AG08396 (cell line): ENCODE measurements around the gene MYBBP1A.
"Not testable (repeated sequence)": the region's sequence is repeated elsewhere in the genome, so short reads cannot be mapped to it uniquely, and the experiment has no call there.

Source experiments
- DNase-seq: peaks from one replicate; pipeline ENCODE4 v3.0.0; 2012; ENCODE audit warnings: low spot score, mixed read lengths

Gene MYBBP1A, protein sequence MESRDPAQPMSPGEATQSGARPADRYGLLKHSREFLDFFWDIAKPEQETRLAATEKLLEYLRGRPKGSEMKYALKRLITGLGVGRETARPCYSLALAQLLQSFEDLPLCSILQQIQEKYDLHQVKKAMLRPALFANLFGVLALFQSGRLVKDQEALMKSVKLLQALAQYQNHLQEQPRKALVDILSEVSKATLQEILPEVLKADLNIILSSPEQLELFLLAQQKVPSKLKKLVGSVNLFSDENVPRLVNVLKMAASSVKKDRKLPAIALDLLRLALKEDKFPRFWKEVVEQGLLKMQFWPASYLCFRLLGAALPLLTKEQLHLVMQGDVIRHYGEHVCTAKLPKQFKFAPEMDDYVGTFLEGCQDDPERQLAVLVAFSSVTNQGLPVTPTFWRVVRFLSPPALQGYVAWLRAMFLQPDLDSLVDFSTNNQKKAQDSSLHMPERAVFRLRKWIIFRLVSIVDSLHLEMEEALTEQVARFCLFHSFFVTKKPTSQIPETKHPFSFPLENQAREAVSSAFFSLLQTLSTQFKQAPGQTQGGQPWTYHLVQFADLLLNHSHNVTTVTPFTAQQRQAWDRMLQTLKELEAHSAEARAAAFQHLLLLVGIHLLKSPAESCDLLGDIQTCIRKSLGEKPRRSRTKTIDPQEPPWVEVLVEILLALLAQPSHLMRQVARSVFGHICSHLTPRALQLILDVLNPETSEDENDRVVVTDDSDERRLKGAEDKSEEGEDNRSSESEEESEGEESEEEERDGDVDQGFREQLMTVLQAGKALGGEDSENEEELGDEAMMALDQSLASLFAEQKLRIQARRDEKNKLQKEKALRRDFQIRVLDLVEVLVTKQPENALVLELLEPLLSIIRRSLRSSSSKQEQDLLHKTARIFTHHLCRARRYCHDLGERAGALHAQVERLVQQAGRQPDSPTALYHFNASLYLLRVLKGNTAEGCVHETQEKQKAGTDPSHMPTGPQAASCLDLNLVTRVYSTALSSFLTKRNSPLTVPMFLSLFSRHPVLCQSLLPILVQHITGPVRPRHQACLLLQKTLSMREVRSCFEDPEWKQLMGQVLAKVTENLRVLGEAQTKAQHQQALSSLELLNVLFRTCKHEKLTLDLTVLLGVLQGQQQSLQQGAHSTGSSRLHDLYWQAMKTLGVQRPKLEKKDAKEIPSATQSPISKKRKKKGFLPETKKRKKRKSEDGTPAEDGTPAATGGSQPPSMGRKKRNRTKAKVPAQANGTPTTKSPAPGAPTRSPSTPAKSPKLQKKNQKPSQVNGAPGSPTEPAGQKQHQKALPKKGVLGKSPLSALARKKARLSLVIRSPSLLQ (N-terminal part only)

DNA sequence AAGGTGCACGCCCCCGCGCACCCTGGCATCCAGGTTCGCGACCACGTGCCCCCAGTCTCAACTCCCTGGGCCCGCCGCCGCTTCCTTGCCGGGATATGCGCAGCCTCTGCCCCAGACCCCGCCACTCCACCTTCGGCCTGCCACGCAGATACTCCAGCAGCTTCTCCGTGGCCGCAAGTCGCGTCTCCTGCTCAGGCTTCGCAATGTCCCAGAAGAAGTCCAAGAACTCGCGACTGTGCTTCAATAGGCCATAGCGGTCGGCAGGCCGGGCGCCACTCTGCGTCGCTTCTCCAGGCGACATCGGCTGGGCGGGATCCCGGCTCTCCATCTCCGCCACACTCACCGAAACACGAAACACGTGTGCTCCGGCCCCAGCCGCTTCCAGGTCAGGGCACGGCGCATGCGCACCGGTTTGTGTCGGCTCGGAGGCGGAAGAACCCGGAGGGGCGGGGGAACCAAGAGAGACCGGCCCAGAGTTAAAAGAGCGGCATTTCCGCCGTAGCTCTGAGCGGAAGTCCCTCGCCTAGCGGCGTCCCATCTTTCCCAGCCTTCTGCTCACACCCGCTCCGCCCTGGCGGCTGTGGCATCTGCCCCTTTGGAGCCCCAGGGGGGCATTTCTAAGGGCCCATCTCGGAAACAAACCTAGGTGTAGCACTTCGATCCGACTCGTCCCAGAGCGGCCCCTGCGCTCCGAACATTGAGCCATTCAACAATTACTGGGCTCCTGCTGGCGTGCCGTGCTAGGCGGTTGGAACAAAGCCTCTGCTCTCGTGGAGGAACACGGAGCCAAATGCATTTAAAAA lies at the start of gene MYBBP1A:
Gene MYBBP1A, minus strand, starts transcription at position 388 of the 803 bp plus-strand sequence. Its CDS starts 60 bp downstream, at position 328.
- DNase-seq: peak; percentile 100

DNA sequence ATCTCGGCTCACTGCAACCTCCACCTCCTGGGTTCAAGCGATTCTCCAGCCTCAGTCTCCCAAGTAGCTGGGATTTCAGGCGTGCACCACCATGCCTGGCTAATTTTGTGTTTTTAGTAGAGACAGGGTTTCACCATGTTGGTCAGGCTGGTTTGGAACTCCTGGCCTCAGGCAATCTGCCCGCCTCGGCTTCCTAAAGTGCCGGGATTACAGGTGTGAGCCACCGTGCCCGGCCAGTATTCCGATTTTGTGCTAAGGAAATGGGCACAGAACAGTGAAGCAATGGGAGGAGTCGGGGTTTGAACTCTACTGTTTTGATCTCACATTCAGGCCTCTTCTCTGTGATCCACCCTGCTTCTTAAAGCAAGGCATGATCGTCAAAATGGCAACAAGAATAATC lies 49.6 kb upstream of the MYBBP1A start:
- not testable (repeated sequence) for DNase-seq

DNA sequence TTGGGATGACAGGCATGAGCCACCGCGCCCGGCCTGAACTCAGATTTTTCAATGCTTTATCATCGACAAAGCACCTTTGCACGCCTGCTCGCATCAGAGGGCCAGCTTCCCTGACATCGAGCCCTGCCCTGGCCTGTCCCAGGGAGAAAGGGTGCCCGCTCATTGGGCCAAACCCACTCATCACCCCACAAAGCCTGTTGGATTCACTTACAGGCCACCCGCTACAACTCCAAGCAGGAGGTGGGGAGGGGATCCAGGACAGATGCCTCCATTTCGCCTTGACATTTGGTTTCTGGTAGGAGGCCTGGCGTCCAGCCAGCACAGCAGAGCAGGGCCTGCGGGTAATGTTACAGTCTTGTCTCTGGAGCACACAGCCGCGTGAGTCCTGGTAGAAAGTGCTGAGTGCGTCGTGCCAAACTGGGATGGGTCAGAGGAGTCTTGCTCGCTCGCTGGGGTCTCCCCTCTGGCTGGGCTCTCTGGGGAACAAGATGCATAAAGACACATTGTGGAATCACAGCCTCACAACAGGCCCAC lies 49.0 kb upstream of the MYBBP1A start:
- DNase-seq: peak; percentile 54

GRCh38 chr17:4602041-4602440 lies 46.9 kb upstream of the MYBBP1A start:
- no peak for DNase-seq

DNA sequence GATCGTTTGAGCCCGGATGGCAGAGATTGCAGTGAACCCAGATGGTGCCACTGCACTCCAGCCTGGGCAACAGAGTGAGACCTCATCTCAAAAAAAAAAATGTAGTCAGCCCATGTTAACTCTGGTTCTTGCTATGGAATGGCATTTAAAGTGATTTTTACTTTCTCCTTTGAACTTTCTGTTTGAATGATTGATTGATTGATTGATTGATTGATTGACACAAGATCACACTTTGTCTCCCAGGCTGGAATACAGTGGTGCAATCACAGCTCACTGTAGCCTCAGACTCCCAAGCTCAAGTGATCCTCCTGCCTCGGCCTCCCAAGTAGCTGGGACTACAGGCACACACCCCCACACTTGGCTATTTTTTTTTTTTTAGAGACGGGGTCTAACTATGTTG lies 46.1 kb upstream of the MYBBP1A start:
- DNase-seq: no peak

- DNase-seq: no peak
Observed at GRCh38 chr17:4600563-4600962, 45.4 kb upstream of the MYBBP1A start.

- DNase-seq: no peak
Observed at GRCh38 chr17:4599505-4600281, 44.5 kb upstream of the MYBBP1A start.

DNA sequence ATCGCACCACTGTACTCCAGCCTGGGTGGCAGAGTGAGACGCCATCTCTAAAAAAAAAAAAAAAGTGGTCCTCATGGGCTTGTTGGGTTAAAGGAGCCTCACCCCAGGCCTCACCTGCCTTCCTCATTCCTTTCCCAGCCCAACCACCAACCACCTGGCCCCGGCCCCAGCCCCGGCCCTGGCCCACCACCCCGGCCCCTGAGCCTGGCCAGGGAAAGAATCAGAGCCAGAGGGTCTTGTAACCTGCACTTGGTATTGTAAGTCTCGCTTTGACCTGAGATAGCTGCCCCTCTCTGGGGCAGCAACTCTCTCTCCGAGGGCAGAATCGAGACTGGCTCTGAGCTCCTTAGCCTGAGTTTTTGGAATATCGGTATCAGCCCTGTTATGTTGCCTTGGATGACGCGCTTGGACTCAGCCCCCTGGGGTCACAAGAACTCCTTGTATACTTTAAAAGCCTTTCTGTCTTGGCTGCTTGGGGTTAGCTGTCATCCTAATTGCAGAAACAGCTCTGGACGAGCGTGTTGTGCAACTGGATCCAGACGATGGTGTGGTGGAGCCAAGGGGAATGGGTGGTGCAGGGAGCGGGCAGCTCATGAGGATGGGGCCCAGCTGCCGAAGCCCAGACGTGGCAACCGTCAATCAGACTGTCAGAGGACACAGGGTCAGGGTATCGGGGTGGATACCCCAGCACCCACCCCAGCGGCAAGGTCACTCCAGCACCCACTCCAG lies 43.8 kb upstream of the MYBBP1A start:
- DNase-seq: no peak

GRCh38 chr17:4597975-4598374 lies 42.8 kb upstream of the MYBBP1A start:
- DNase-seq: no peak

GRCh38 chr17:4596636-4597380 lies 41.6 kb upstream of the MYBBP1A start:
- DNase-seq: no peak

- not testable (repeated sequence) for DNase-seq
Observed at GRCh38 chr17:4595685-4596342, 40.6 kb upstream of the MYBBP1A start.

DNA sequence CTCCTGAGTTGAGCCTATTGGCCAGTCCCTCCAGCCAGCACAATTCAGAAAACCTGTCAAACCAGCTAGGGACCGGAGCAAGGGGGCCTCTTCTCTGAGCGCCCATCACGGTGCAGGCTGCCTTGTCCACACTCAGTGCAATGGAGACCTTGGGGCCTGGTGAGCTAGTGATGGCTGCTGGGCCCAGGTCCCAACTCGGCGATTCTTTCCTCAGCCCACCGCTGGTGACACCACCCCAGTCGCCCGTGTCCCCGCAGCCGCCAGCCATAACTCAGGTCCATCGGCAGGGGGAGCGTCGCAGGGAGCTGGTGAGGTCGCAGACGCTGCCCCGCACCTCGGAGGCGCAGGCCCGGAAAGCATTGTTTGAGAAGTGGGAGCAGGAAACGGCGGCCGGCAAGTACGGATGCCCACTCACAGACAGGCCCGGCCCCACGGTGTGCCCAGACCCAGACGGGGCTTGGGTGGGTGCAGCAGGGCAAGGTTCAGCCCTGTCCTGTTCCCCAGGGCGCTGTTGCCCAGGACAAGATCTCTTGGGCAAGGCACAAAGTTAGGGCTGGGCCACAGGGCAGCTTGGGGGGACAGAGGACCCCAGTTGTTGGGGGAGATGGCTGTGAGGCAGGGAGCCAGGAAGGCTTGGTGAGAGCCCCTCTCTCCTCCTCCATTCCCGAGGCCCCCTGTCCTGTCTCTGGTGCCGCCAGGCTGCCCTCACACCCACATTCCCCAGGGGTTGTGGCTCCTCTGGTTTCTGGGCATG lies 39.9 kb upstream of the MYBBP1A start:
- DNase-seq: no peak

GRCh38 chr17:4594406-4594805 lies 39.2 kb upstream of the MYBBP1A start:
- DNase-seq: no peak

- DNase-seq: no peak
Observed at GRCh38 chr17:4593021-4593421, 37.8 kb upstream of the MYBBP1A start.

DNA sequence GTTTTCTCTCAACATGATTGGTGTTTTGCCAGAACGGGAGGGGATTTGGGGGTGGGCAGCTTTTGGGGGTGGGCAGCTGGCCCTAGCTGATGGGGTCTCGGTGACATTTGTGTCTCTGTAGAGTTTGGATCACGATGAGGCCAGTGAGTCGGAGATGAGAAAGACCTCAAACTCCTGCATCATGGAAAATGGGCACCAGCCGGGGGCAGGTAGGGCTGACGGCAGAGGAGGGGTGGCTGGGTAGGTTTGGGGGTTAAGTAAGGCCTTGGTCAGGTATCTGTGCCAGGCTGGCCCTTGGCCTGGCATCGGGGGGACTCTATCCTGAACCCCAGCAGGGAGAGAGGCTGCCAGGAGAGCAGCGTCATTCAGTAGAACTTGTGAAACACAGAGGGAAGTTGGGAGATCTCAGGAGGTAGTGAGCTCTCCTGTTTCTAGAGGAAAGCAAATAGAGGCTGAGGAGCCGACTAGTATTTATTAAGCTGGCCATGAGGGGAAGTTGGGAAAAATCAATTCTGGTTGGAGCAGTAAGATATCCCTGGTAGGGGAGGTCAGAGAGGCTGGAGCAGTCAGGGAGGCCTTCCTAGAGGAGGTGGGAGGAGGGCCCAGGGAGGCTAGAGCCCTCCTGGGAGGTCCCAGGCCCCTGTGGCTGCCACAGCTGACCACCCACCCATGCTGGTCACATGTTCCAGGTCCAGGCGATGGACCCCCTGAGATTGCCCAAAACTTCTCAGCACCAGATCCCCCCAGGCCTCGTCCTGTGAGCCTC lies 37.2 kb upstream of the MYBBP1A start:
- DNase-seq: no peak

DNA sequence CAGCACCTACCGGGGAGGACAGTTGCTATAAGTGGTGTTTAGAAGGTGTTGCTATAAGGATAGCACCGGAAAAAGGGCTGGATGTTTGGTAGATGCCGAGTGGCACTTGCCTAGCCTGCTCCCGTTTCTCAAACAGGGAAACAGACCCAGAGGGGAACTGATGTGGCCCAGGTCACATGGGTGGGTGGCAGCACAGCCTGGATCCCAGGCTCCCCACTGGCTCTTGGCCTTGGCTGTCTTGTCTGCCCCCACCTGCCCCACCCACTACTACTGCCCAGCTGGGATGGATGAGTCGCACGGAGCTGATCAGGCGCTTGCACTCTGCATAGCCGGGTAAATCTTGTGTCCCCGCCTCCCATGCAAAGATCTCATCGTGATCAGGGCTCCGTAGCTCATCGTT lies 36.3 kb upstream of the MYBBP1A start:
- peak; percentile 66 for DNase-seq

DNA sequence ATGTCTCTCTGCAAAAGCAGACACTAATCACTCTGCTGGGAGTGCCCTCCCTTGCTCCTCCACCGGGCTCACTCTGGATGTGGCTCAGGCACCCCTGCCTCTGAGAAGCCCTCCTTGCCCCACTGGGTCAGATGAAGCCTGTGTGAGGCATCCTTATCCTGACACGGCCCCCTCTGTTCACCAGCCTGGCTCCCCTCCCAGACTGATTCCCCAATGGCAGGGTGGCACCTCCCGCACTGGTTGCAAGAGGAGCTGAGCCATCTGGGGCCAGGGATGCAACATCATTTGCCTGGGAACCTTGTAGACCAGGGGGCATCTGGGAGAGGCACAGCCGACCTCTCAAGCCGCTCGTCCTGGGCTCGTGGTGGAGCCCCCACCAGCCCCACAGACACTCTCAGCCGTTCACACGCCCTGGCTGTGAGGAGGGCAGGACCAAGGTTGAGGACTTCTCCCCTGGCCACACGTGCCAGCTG lies 35.8 kb upstream of the MYBBP1A start:
- DNase-seq: no peak
